GM23248 (cell line): ENCODE measurements around the gene FEZ2.

Experiments used
- EZH2 ChIP-seq: fragments of 200-600 bp; sonication (generic); IDR thresholded peaks from 2 replicates; pipeline ENCODE4 v1.6.1; 2018; ENCODE audit warnings: antibody characterized with exemption, mild to moderate bottlenecking; ENCODE audit not compliant: insufficient read depth, poor library complexity, severe bottlenecking
- EZH2phosphoT487 ChIP-seq: fragments of 200-600 bp; sonication (generic); IDR thresholded peaks from 2 replicates; pipeline ENCODE4 v1.6.1; 2018; ENCODE audit warnings: antibody characterized with exemption, moderate library complexity, mild to moderate bottlenecking, low read depth; ENCODE audit not compliant: insufficient read depth

DNA sequence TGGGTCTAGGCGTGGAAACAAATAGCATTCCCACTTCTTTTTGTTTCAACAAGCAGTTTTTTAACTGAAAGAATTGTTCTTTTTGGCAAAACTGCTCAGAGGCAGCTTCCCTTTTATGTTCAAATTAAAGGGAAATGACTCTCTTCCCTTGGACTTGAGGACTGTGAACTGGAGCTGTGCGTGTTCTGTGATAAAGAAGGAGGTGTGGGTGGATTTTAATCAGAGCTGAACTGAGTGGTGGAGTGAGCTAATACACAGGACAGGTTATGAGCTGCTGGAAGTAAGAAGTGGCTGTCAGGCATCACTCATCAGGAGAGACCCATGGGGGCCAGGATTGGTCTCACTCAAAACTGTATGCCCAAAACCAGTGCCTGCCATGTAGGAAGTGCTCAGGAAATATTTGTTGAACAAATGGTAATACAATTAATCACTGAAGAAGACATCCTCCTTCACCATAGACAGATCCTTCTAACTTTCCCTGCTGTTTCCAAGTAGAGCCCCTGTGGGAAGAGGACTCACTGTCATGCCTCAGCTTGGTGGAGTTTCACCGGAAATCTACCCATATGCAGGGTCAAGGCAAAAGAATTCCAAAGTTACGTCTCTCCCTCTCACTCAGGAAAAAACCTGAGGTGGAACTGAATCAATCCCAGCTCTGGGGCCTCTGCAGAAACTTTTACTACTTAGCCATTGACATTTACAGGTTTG is 55.9 kb downstream of the FEZ2 start:
- TF ChIP-seq EZH2 (no peak), EZH2phosphoT487 (no peak)
